HCT116 (cell line): ENCODE data around the gene SLC44A4. TPM values are rescaled to one million over a fixed set of nuclear protein-coding genes. Genes with fewer than 3 reads are reported as not detected.
"Not testable (repeated sequence)": the region's sequence is repeated elsewhere in the genome, so short reads cannot be mapped to it uniquely, and the experiment has no call there.

Experiments used
- ATAC-seq: fragments of 200-7000 bp; cut with Tn5 transposase; 2 replicates; pipeline ENCODE4 v1.9.1; 2020; ENCODE audit warnings: mild to moderate bottlenecking, moderate library complexity
- BruUV-seq: library from RNA; stranded (reverse); fragments of 400-500 nt; replicated peaks from 2 replicates; lab custom pipeline; 2021; lab: Mats Ljungman, UMichigan
- CTCF ChIA-PET: fragments of 300-600 bp; sonication (Branson Sonifier 250); formaldehyde crosslinking; loops from one replicate; lab custom pipeline; 2021; ENCODE audit warnings: antibody characterized with exemption; lab: Charles Lee
- POLR2A ChIA-PET: fragments of 300-600, 350-600 bp; sonication (Branson Sonifier 250); formaldehyde crosslinking; loops from one replicate; lab custom pipeline; 2021; ENCODE audit warnings: antibody characterized with exemption; lab: Charles Lee
- RAD21 ChIA-PET, 2 experiments: fragments of 300-600 bp; sonication (Branson Sonifier 250); formaldehyde crosslinking; loops; one replicate each; lab custom pipeline; 2023; ENCODE audit warnings: low total read pairs in 2 of 2; ENCODE audit not compliant: uncharacterized antibody in 2 of 2, unreplicated experiment in 2 of 2, low non-redundant PET in 1 of 2; lab: Charles Lee
- DNase-seq: peaks from one replicate; pipeline ENCODE4 v3.0.0-alpha.2; 2010; ENCODE audit warnings: low read depth, low spot score
- H2AFZ ChIP-seq: fragments of 200-600 bp; shearing (Covaris generic), sonication (generic); 2 replicates; pipeline ENCODE4 v1.6.1; 2017; ENCODE audit warnings: low read depth, mixed run types, mixed read lengths, antibody characterized with exemption, low read length; ENCODE audit not compliant: poor library complexity, severe bottlenecking
- H3K27ac ChIP-seq: 2 replicates; pipeline ENCODE4 v1.5.1; 2012; ENCODE audit warnings: low read depth, low read length
- H3K27me3 ChIP-seq: fragments of 200-600 bp; sonication (generic); 2 replicates; pipeline ENCODE4 v1.6.1; 2016; ENCODE audit warnings: mixed run types, low read length, mixed read lengths; ENCODE audit not compliant: insufficient read depth
- H3K36me3 ChIP-seq, 2 experiments: fragments of 200-500 bp in 1 of 2; fragments of 200-600 bp in 1 of 2; sonication (Bioruptor generic) in 1 of 2; sonication (generic) in 1 of 2; 2 replicates each; pipeline versions ENCODE4 v1.5.1 to v1.6.1; 2014 to 2016; ENCODE audit warnings: low read length in 2 of 2, inconsistent platforms in 1 of 2, mixed read lengths in 1 of 2, mixed run types in 1 of 2; ENCODE audit not compliant: insufficient read depth in 2 of 2, control insufficient read depth in 1 of 2
- H3K4me1 ChIP-seq, 2 experiments: fragments of 200-600 bp in 1 of 2; sonication (generic) in 1 of 2; 2 replicates each; pipeline versions ENCODE4 v1.5.1 to v1.6.1; 2012 to 2017; ENCODE audit warnings: low read length in 2 of 2, inconsistent platforms in 1 of 2, mild to moderate bottlenecking in 1 of 2, mixed read lengths in 1 of 2, mixed run types in 1 of 2, moderate library complexity in 1 of 2; ENCODE audit not compliant: insufficient read depth in 2 of 2, control insufficient read depth in 1 of 2
- H3K4me2 ChIP-seq: fragments of 200-600 bp; sonication (generic); 2 replicates; pipeline ENCODE4 v1.6.1; 2017; ENCODE audit warnings: mixed run types, low read length, mixed read lengths
- H3K4me3 ChIP-seq, 2 experiments: fragments of 200-600 bp in 1 of 2; sonication (generic) in 1 of 2; replicated peaks in 1 of 2; 2 replicates each; pipeline ENCODE4 v1.5.1; 2011 to 2016; ENCODE audit warnings: low read length in 2 of 2, control low read depth in 1 of 2, low read depth in 1 of 2, mild to moderate bottlenecking in 1 of 2, mixed read lengths in 1 of 2, mixed run types in 1 of 2
- H3K79me2 ChIP-seq: fragments of 200-600 bp; sonication (generic); 2 replicates; pipeline ENCODE4 v1.6.1; 2017; ENCODE audit warnings: mild to moderate bottlenecking, mixed run types, low read length, moderate library complexity, mixed read lengths; ENCODE audit not compliant: insufficient read depth
- H3K9ac ChIP-seq: fragments of 200-600 bp; sonication (generic); 2 replicates; pipeline ENCODE4 v1.6.1; 2016; ENCODE audit warnings: low read length, mixed read lengths
- H3K9me2 ChIP-seq: fragments of 200-600 bp; sonication (generic), shearing (Covaris generic); 2 replicates; pipeline ENCODE4 v1.6.1; 2017; ENCODE audit warnings: mixed run types, mild to moderate bottlenecking, moderate library complexity; ENCODE audit not compliant: insufficient read depth
- H3K9me3 ChIP-seq, 2 experiments: fragments of 200-500 bp in 1 of 2; fragments of 200-600 bp in 1 of 2; sonication (Bioruptor generic) in 1 of 2; sonication (generic) in 1 of 2; 2 replicates each; pipeline ENCODE4 v1.6.1; 2014 to 2017; ENCODE audit warnings: low read length in 2 of 2, mixed read lengths in 2 of 2, inconsistent platforms in 1 of 2, low read depth in 1 of 2, mild to moderate bottlenecking in 1 of 2, mixed run types in 1 of 2, moderate library complexity in 1 of 2; ENCODE audit not compliant: control insufficient read depth in 1 of 2, insufficient read depth in 1 of 2
- H4K20me1 ChIP-seq: fragments of 200-600 bp; sonication (generic), shearing (Covaris generic); 2 replicates; pipeline ENCODE4 v1.6.1; 2017; ENCODE audit warnings: mixed run types, mild to moderate bottlenecking, moderate library complexity; ENCODE audit not compliant: insufficient read depth
- CEBPB ChIP-seq: IDR thresholded peaks from 2 replicates; pipeline ENCODE4 v1.6.1; 2012; ENCODE audit warnings: low read depth
- ZNF274 ChIP-seq: fragments of 200-500 bp; sonication (Bioruptor generic); IDR thresholded peaks from 2 replicates; pipeline ENCODE4 v1.6.1; 2014; ENCODE audit warnings: mild to moderate bottlenecking, low read depth, low read length, inconsistent platforms
- intact Hi-C: fragments of 100-400 bp; cut with micrococcal nuclease; formaldehyde crosslinking; loops from 2 replicates; pipeline ENCODE4 v1.10.0; 2022
- total RNA-seq: library from RNA; stranded (reverse); gene quantifications from one replicate; pipeline ENCODE4 v1.2.1, GENCODE V29; 2021; ENCODE audit not compliant: unreplicated experiment
- TF ChIP-seq, protein P1 (sequence below): IDR thresholded peaks from 2 replicates; pipeline ENCODE4 v1.6.1; 2012; ENCODE audit warnings: low read depth

SLC44A4 gene
- total RNA-seq, 1 experiment from 2014 or later: 0.74 TPM

DNA sequence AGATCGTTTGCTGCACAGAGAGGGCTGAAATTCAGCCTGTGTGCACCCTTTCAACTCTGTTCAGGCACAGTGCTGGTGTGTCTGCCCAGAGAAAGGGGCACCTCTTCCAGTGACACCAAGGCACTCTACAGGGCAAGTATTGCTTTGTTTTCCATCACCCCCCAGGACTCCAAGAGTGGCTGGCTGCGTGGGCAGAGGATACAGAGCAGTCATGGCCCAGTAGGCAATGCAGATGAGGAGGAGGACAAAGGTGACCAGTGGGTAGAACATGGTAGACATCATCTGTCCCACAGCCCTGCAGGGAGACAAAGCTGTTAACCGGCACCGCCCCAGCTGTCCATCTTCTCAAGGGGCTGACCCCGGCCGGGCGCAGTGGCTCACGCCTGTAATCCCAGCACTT lies 9.5 kb downstream of the SLC44A4 start:
- Histone ChIP-seq H3K4me3 (no peak overlapping the region), H4K20me1 (no peaks in the 10 kb centered on the region), H3K79me2 (no peaks in the 10 kb centered on the region), H3K4me1 (peaks cover 6 to 20% of the 10 kb centered on the region in 2 experiments), H3K9ac (no peak overlapping the region), H3K27me3 (no peaks in the 10 kb centered on the region), H2AFZ (no peak overlapping the region), H3K36me3 (no peaks in the 10 kb centered on the region), H3K9me3 (no peaks in the 10 kb centered on the region), H3K9me2 (no peaks in the 10 kb centered on the region), H3K27ac (no peak overlapping the region), H3K4me2 (no peak overlapping the region)
- intact Hi-C loops: no loop called here
- DNase-seq: no peak
- RAD21 ChIA-PET: no interaction called here
- ATAC-seq: no peak
- POLR2A ChIA-PET: interaction anchor here (0.7 kb wide), 1 partner anchor 13 kb away, joined by 4 read pairs; no protein-coding TSS in a partner anchor
- no TSS peak for BruUV-seq
- CTCF ChIA-PET: no interaction called here
- TF ChIP-seq CEBPB: no peak
- TF ChIP-seq, protein P1, sequence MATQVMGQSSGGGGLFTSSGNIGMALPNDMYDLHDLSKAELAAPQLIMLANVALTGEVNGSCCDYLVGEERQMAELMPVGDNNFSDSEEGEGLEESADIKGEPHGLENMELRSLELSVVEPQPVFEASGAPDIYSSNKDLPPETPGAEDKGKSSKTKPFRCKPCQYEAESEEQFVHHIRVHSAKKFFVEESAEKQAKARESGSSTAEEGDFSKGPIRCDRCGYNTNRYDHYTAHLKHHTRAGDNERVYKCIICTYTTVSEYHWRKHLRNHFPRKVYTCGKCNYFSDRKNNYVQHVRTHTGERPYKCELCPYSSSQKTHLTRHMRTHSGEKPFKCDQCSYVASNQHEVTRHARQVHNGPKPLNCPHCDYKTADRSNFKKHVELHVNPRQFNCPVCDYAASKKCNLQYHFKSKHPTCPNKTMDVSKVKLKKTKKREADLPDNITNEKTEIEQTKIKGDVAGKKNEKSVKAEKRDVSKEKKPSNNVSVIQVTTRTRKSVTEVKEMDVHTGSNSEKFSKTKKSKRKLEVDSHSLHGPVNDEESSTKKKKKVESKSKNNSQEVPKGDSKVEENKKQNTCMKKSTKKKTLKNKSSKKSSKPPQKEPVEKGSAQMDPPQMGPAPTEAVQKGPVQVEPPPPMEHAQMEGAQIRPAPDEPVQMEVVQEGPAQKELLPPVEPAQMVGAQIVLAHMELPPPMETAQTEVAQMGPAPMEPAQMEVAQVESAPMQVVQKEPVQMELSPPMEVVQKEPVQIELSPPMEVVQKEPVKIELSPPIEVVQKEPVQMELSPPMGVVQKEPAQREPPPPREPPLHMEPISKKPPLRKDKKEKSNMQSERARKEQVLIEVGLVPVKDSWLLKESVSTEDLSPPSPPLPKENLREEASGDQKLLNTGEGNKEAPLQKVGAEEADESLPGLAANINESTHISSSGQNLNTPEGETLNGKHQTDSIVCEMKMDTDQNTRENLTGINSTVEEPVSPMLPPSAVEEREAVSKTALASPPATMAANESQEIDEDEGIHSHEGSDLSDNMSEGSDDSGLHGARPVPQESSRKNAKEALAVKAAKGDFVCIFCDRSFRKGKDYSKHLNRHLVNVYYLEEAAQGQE: no peak
- no peak for TF ChIP-seq ZNF274

DNA sequence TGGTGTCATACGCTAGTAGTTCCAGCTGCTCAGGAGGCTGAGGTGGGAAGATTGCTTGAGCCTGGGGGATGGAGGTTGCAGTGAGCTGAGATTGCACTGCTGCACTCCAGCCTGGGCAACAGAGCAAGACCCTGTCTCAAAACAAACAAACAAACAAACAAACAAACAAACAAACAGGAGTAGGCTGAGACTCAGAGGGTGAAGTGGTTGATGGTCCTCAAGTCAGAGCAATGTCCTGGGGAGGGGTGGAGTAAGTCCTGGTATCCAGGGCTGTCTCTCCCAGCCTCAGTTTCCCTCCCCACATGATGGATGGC lies 10.2 kb downstream of the SLC44A4 start:
- intact Hi-C loops, H3K4me2 ChIP-seq: not testable (repeated sequence)

More for the DNA sequence above, 10.2 kb downstream of the SLC44A4 start:
- H2AFZ ChIP-seq, H3K4me3 ChIP-seq, ATAC-seq, CTCF ChIA-PET, H3K79me2 ChIP-seq, H3K27ac ChIP-seq, H3K27me3 ChIP-seq, H3K9me3 ChIP-seq, H4K20me1 ChIP-seq, H3K9me2 ChIP-seq, H3K36me3 ChIP-seq, DNase-seq, RAD21 ChIA-PET, H3K9ac ChIP-seq, BruUV-seq, POLR2A ChIA-PET: not testable (repeated sequence)
- H3K4me1 ChIP-seq: peaks cover 6 to 24% of the 10 kb centered on the region in 2 experiments
